ENCODE measurements around the gene LIMS1. TPM values are rescaled to one million over a fixed set of nuclear protein-coding genes. Genes with fewer than 3 reads are reported as not detected.

The LIMS1 gene
- total and polyA plus RNA-seq, 2 of the 13 experiments (the other 11 are each of a cell fraction or from before 2014, with no cell fraction given): 38.3 to 49.6 TPM

DNA sequence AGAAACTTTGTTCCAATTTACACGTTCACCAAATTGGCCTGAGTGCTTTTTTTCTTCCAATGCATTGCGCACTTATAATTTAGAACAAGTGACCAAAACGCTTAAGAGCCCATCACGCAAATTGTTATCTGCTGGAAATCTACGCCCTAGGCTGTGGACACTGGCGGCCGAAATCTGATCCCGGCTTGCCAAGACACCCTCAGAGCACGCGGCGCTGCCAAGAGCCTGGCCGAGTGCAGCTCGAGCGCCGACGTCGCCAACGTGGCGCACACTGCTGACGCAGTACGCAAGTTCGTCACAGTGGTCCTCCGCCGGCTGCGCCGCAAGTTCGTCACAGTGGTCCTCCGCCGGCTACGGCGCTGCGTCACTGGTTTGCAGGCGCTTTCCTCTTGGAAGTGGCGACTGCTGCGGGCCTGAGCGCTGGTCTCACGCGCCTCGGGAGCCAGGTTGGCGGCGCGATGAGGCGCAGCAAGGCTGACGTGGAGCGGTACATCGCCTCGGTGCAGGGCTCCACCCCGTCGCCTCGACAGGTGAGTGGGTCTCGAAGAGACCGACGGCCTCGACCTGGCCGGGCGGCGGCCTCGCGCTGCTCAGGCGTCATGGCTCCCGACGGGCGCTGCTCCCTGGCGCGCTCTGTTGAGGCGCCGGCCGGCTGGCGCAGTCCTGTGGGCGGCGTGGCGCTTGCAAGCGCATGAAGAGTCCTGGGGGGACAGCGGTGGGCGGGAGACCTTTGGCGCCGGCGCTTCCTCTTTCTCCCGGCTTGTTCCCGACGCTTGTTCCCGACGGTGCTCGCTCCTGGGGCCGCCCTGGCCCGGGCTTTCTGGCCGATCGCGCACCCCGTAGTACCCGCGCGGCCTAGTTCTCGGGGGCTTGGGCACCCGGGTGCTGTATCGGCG is 185.1 kb downstream of the LIMS1 start, which contains the start of gene RANBP2 (continued):
- TF ChIP-seq, protein P1, sequence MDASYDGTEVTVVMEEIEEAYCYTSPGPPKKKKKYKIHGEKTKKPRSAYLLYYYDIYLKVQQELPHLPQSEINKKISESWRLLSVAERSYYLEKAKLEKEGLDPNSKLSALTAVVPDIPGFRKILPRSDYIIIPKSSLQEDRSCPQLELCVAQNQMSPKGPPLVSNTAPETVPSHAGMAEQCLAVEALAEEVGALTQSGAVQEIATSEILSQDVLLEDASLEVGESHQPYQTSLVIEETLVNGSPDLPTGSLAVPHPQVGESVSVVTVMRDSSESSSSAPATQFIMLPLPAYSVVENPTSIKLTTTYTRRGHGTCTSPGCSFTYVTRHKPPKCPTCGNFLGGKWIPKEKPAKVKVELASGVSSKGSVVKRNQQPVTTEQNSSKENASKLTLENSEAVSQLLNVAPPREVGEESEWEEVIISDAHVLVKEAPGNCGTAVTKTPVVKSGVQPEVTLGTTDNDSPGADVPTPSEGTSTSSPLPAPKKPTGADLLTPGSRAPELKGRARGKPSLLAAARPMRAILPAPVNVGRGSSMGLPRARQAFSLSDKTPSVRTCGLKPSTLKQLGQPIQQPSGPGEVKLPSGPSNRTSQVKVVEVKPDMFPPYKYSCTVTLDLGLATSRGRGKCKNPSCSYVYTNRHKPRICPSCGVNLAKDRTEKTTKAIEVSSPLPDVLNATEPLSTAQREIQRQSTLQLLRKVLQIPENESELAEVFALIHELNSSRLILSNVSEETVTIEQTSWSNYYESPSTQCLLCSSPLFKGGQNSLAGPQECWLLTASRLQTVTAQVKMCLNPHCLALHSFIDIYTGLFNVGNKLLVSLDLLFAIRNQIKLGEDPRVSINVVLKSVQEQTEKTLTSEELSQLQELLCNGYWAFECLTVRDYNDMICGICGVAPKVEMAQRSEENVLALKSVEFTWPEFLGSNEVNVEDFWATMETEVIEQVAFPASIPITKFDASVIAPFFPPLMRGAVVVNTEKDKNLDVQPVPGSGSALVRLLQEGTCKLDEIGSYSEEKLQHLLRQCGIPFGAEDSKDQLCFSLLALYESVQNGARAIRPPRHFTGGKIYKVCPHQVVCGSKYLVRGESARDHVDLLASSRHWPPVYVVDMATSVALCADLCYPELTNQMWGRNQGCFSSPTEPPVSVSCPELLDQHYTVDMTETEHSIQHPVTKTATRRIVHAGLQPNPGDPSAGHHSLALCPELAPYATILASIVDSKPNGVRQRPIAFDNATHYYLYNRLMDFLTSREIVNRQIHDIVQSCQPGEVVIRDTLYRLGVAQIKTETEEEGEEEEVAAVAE (CRISPR knock-in tag; IDR thresholded peaks at IDR 0.05; ENCODE audit: borderline replicate concordance): peak; percentile 94
- TF ChIP-seq MAFK (conservative IDR thresholded peaks at IDR 0.05 in 1 of 2, IDR thresholded peaks at IDR 0.05 in 1 of 2; ENCODE audit: low read length in 2 of 2) (peak; percentile 10 to 14; a peak in 1 of 4 replicates), ZNF207 (IDR thresholded peaks at IDR 0.05; ENCODE audit: borderline replicate concordance) (no peak), AKAP8 (CRISPR knock-in tag; IDR thresholded peaks at IDR 0.05) (peak; percentile 79; the same call in 1 of the 2 replicates), SMAD1 (CRISPR knock-in tag; IDR thresholded peaks at IDR 0.05; ENCODE audit: borderline replicate concordance, low read depth) (peak; percentile 97), MYNN (CRISPR knock-in tag; IDR thresholded peaks at IDR 0.05; ENCODE audit: low read depth) (no peak; the same call in 1 of the 2 replicates), MZF1 (CRISPR knock-in tag; IDR thresholded peaks at IDR 0.05; ENCODE audit: borderline replicate concordance) (peak; percentile 86), SSRP1 (CRISPR knock-in tag; IDR thresholded peaks at IDR 0.05) (no peak), SMAD9 (CRISPR knock-in tag; IDR thresholded peaks at IDR 0.05) (peak; percentile 94; the same call in 1 of the 2 replicates), NFIB (CRISPR knock-in tag; IDR thresholded peaks at IDR 0.05; ENCODE audit: borderline replicate concordance) (peak; percentile 23; the same call in 1 of the 2 replicates), ZNF839 (CRISPR knock-in tag; IDR thresholded peaks at IDR 0.05; ENCODE audit: borderline replicate concordance) (no peak), PCBP2 (optimal IDR thresholded peaks at IDR 0.05; ENCODE audit: low read depth, low read length, poor library complexity, severe bottlenecking) (no peak)
- TF ChIP-seq, protein P2, sequence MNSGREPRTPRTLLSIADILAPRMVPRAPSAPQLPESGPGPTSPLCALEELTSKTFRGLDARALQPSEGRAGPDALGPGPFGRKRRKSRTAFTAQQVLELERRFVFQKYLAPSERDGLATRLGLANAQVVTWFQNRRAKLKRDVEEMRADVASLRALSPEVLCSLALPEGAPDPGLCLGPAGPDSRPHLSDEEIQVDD (CRISPR knock-in tag; IDR thresholded peaks at IDR 0.05; ENCODE audit: borderline replicate concordance): no peak; the same call in 1 of the 2 replicates
- TF ChIP-seq, protein P3, sequence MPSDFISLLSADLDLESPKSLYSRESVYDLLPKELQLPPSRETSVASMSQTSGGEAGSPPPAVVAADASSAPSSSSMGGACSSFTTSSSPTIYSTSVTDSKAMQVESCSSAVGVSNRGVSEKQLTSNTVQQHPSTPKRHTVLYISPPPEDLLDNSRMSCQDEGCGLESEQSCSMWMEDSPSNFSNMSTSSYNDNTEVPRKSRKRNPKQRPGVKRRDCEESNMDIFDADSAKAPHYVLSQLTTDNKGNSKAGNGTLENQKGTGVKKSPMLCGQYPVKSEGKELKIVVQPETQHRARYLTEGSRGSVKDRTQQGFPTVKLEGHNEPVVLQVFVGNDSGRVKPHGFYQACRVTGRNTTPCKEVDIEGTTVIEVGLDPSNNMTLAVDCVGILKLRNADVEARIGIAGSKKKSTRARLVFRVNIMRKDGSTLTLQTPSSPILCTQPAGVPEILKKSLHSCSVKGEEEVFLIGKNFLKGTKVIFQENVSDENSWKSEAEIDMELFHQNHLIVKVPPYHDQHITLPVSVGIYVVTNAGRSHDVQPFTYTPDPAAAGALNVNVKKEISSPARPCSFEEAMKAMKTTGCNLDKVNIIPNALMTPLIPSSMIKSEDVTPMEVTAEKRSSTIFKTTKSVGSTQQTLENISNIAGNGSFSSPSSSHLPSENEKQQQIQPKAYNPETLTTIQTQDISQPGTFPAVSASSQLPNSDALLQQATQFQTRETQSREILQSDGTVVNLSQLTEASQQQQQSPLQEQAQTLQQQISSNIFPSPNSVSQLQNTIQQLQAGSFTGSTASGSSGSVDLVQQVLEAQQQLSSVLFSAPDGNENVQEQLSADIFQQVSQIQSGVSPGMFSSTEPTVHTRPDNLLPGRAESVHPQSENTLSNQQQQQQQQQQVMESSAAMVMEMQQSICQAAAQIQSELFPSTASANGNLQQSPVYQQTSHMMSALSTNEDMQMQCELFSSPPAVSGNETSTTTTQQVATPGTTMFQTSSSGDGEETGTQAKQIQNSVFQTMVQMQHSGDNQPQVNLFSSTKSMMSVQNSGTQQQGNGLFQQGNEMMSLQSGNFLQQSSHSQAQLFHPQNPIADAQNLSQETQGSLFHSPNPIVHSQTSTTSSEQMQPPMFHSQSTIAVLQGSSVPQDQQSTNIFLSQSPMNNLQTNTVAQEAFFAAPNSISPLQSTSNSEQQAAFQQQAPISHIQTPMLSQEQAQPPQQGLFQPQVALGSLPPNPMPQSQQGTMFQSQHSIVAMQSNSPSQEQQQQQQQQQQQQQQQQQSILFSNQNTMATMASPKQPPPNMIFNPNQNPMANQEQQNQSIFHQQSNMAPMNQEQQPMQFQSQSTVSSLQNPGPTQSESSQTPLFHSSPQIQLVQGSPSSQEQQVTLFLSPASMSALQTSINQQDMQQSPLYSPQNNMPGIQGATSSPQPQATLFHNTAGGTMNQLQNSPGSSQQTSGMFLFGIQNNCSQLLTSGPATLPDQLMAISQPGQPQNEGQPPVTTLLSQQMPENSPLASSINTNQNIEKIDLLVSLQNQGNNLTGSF (CRISPR knock-in tag; IDR thresholded peaks at IDR 0.05): peak; percentile 87; the same call in 1 of the 2 replicates
